ENCODE measurements around the gene CASS4.
A peak's percentile ranks its signal among the peaks of the same experiment; 100 is the strongest.

CASS4 gene

GRCh38 chr20:56447227-56447626 lies 35.2 kb downstream of the CASS4 start:
- no peak for DNase-seq (ENCODE audit: low read depth)

DNA sequence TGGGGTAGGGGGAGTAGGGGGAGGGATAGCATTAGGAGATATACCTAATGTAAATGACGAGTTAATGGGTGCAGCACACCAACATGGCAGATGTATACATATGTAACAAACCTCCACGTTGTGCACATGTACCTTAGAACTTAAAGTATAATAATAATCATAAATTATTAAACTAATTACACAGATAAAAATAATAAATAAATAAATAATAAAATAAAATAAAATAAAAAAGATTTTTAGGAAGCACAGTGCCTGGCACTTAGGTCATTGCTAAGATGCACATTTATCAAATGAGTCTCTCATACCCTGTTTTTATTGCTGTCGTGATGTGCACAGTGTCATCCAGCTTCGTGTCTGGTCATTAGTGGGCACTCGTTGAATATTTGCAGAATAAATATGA lies 37.4 kb downstream of the CASS4 start:
- DNase-seq (ENCODE audit: low read depth), result no peak

GRCh38 chr20:56451056-56451765 lies 39.2 kb downstream of the CASS4 start:
- no peak for DNase-seq (ENCODE audit: low read depth)

GRCh38 chr20:56453352-56453751 lies 41.3 kb downstream of the CASS4 start:
- no peak for DNase-seq (ENCODE audit: low read depth)

DNA sequence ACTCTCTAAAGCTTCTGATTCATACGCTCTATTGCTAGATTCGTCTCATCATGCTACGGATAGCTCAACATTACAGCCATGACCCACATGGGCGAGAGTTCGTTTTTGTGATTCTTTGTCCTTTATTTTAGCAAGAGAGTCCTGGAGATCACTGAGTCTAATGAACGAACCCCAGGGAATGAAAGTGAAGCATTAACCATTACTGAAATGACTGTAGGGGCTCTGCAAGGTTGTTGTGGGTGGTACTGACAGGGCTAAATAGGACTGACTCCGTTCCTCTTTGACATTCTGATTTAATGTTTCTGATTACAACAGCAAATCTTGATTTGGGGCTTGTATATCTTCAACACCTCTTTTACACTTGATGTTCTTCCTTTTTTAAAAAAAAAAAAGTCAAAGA lies 42.7 kb downstream of the CASS4 start:
- no peak for DNase-seq (ENCODE audit: low read depth)

DNA sequence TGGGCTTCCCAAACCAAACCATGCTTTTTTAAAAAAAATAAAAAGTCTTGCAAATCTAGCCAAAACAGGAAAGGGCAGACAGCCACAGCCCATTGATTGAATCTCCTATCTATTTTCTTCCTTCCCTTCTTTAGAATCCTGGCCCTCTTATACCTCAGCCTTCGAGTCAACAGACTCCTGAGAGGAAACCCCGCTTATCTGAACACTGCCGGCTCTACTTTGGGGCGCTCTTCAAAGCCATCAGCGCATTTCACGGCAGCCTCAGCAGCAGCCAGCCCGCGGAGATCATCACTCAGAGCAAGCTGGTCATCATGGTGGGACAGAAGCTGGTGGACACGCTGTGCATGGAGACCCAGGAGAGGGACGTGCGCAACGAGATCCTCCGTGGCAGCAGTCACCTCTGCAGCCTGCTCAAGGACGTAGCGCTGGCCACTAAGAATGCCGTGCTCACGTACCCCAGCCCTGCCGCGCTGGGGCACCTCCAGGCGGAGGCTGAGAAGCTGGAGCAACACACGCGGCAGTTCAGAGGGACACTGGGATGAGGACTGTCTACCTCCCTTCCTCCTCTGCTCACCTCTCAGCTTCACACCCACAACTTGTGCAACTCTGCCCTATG lies 46.3 kb downstream of the CASS4 start:
- DNase-seq (ENCODE audit: low read depth), result no peak

DNA sequence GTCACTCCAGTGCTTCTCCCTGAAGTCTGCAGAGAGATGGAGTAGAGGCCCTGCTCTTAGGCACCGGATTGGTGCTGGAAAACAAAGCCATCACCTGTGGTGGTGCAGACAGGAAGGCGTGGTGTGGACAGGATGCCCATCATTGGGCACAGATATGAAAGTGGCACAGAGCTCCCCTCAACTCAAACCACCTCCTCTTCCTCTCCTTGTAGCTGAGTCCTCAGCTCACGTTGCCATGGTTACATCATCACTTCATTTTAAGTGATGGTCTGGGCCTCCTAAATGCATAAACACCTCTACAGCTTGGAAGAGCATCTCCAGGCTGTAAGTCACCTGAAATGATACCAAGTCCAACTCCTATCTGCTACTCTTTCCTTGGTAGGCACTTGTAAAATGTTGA lies 48.4 kb downstream of the CASS4 start:
- no peak for DNase-seq (ENCODE audit: low read depth)

DNA sequence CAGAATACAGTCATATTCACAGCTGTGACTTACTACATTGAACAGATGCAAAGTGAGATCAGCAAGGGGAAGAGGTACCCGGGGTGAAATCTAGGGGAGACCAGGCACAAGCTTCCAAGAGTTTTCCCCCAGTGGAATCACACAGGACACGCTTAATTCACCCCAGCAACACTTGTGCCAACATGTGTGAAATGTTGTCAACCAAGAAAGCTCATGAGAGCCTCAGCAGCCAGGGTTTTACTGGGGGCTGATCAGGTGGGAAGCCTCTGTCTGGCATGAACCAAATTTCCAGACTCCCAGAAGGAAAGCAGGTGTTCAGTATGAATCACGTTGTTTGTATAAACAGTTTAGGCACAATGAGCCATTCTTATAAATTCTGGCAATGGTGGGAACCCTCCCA lies 49.5 kb downstream of the CASS4 start:
- DNase-seq (ENCODE audit: low read depth), result no peak

DNA sequence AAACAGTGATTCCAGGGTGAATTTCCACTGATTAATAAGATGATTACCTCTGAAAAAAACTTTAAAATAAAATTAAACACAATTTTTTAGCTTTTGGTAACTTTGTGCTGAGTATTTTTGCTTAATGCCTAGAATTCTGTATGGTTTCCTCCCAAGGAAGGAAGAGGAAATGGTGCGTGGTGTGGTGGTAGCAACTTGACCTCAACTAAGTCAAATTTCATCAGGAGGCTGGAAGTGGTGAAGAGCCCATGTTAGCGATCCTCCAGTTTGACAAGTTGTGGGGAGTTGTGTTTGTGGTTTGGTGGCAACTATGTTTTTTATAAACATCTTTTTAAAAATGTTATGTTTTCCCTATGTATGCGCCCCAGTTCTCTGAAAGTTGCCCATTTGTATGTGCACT lies 51.4 kb downstream of the CASS4 start:
- DNase-seq (ENCODE audit: low read depth), result no peak

DNA sequence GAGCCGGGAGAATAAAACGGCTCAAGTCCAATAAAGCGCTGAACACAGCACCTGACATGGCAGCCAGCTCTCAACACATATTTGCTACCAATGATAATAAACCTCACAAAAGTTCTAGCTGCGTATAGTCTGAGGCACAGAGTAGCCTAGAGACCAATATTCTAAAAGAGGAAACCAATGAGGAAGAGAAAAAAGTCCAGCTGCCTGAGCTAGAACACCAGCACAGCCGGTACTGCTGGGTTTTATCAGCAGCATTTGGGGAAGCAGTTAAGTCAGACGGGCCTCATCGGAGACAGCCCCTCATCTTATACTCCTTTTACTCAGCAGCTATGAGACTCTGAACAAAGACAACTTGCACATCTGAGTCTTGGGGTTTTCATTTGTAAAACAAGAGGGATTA lies 53.9 kb downstream of the CASS4 start:
- DNase-seq (ENCODE audit: low read depth), result no peak

DNA sequence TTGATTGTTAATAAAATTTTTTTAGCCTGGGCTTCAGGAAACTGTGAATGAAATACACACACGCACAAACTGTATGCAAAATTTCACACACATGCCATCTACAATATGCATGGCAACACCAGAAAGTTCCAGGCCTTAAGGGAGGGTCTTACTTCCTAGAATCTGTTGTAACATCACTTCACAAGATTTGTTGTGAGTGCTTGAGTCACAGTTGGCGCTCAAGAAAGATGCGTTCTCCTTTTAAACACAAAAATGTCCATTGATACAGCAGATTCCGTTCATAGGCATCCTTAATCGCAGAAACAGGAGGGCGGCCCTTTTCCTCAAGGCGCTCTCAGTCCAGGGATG lies 55.9 kb downstream of the CASS4 start:
- no peak for DNase-seq (ENCODE audit: low read depth)

- peak; percentile 80 for DNase-seq (ENCODE audit: low read depth)
Observed at GRCh38 chr20:56468316-56469076, 56.4 kb downstream of the CASS4 start, which contains the start of gene RTF2. TSS of gene RTF2 (plus strand) at chr20:56468627. CDS start at chr20:56468698, 71 bp downstream.

DNA sequence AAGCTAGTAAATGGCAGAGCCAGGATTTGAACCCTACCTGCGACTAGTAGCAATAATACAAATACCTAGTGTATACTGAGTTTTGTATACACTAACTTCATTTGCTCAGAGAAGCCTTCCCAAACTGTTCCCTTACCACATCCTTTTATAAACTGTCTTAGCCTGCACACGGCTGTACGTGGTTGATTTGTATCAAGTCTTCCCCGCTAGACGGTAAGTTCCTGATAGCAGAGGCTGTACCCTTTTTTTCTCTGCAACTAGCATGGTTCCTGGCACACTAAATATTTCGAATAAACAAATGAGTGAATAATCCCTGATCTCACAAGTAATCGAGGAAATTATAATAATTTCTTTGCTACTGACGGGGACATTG lies 57.0 kb downstream of the CASS4 start:
- DNase-seq (ENCODE audit: low read depth), result no peak

DNA sequence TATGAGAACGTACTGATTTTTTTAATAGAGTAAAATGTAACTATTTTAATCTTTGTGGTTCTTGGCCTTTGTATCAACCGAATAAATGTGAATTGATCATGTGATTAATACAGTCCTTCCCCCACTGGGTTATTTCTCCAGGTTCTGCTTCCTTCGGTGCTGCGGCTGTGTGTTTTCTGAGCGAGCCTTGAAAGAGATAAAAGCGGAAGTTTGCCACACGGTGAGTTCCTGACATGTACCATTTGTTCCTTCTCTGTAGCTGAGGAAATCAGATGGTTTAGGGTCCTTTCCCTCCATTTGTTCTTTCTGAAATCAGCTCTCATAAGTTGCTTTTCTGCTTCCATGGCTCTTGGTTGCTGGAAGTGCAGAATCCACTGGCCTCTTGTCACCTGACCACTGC lies 71.9 kb downstream of the CASS4 start:
- no peak for DNase-seq (ENCODE audit: low read depth)

DNA sequence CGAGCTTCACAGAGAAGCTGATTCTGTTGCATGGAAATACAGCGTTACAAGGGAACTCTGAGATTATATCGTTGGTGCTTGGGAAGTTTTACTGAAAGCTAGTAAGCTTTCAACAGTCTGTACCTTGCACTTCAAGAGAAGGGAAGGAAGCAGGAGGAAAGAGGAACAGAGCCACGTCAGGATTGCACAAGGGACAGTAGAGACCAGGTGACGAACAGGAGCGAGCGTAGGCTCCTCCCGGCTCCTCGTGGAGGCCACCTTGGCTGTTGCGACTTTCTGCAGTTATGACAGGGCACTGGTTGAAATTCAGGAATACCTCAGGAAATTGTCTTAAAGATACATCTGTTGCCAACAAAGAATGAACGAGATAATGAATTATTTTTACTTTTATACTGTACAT lies 75.2 kb downstream of the CASS4 start:
- no peak for DNase-seq (ENCODE audit: low read depth)

DNA sequence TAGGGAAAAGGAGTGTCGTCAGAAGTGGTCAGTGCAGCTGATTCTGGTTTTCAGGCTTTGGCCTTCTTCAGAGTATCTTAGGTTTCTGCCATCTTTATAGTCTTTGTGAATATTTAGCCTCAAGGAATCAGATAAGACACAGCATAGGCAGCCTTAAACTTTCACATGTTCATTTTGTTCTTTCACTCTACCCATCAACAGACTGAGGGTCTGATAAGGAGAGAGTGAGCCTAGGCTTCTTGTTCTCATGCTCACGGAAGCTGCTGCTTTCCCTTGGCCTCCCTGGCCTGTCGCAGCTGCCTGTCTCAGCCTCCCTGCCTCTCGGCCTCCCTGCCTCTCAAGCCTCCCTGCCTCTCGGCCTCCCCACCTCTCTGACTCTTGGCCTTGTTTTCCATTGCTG lies 76.5 kb downstream of the CASS4 start:
- no peak for DNase-seq (ENCODE audit: low read depth)

GRCh38 chr20:56501116-56501515 lies 89.1 kb downstream of the CASS4 start:
- no peak for DNase-seq (ENCODE audit: low read depth)

DNA sequence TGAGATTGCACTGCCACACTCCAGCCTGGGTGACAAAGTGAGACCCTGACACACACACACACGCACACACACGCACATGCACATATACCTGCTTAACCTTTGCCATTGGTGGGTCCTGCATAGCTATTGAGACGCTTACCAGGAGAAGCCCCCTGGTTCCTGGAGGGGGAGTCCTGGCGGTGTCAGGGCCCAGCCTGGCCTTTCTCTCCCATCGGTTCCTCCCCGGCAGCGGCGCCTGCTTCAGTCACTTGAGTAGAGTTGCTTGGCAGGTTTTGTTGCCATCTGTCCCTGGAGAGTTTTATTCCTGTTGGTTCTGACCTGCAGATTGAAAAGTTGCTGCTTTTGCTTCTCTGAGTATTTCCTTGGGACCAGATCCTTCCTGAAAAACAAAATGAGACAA lies 91.9 kb downstream of the CASS4 start:
- no peak for DNase-seq (ENCODE audit: low read depth)

- no peak for DNase-seq (ENCODE audit: low read depth)
Observed at GRCh38 chr20:56504373-56505005, 92.4 kb downstream of the CASS4 start.

DNA sequence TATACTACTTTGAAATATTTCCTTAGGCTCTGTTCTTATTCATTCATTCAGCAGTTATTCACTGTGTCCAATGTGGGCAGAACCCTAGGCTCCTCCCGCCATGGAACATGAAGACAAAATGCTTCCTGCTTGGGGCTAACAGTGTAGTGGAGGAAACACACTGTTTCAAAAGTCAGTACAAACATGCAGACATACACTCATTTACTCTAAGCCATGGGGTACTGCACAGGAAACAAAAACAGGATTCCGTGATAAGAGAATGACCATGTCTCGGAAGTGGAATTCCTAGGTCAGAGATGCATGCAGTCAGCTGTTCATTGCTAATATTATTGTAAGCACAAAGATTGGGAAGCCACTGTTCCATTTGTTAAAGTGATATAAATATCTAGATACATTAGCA lies 94.0 kb downstream of the CASS4 start:
- DNase-seq (ENCODE audit: low read depth), result no peak
